Kidney (tissue), 14 donors: Measurements from ENCODE around the gene RAMACL. TPM values are rescaled to one million over a fixed set of nuclear protein-coding genes. Genes with fewer than 3 reads are reported as not detected.

ENCODE experiments used
- DNase-seq, 5 donors: peaks; one replicate each; pipeline ENCODE4 v3.0.0-alpha.2; 2013 to 2020
- FAIRE-seq: peaks from 2 replicates; lab custom pipeline; 2012; peaks lifted over from hg19 to GRCh38; lab: Jason Lieb, UNC
- H3K27ac ChIP-seq, 2 donors: one replicate each; pipeline ENCODE4 v1.7.0; 2013; ENCODE audit warnings: low read depth in 2 of 2, low read length in 2 of 2, inconsistent platforms in 1 of 2
- H3K27me3 ChIP-seq: one replicate; pipeline ENCODE4 v1.7.1; 2013; ENCODE audit warnings: low read length, inconsistent platforms; ENCODE audit not compliant: control insufficient read depth, insufficient read depth
- H3K36me3 ChIP-seq, 3 donors: one replicate each; pipeline versions ENCODE4 v1.7.0 to v1.7.1; 2013; ENCODE audit warnings: low read length in 3 of 3, control low read depth in 1 of 3, inconsistent platforms in 1 of 3; ENCODE audit not compliant: insufficient read depth in 3 of 3, control insufficient read depth in 2 of 3
- H3K4me1 ChIP-seq, 3 donors: one replicate each; pipeline versions ENCODE4 v1.7.0 to v1.7.1; 2013; ENCODE audit warnings: low read length in 3 of 3, inconsistent platforms in 1 of 3, low read depth in 1 of 3; ENCODE audit not compliant: control insufficient read depth in 2 of 3, insufficient read depth in 2 of 3
- H3K4me3 ChIP-seq, 3 donors: one replicate each; pipeline versions ENCODE4 v1.7.0 to v1.8.1; 2013; ENCODE audit warnings: low read length in 3 of 3, control low read depth in 1 of 3, inconsistent platforms in 1 of 3
- H3K9ac ChIP-seq, 3 donors: one replicate each; pipeline versions ENCODE4 v1.7.0 to v1.7.1; 2013; ENCODE audit warnings: low read length in 3 of 3, control low read depth in 1 of 3, inconsistent platforms in 1 of 3
- H3K9me3 ChIP-seq, 3 donors: one replicate each; pipeline versions ENCODE4 v1.7.0 to v1.7.1; 2013; ENCODE audit warnings: low read length in 3 of 3, control low read depth in 1 of 3, inconsistent platforms in 1 of 3; ENCODE audit not compliant: control insufficient read depth in 2 of 3, insufficient read depth in 1 of 3
- intact Hi-C: fragments of 100-400 bp; cut with DNase I; formaldehyde crosslinking; loops from one replicate; pipeline ENCODE4 v1.11.1; 2022
- polyA plus RNA-seq: library from polyadenylated mRNA; stranded (reverse); fragments of 350-450 nt; fragmentation: Illumina TruSeq; extraction: RNeasy Lipid Tissue Mini Kit (QIAGEN cat#74804); gene quantifications from one replicate; pipeline ENCODE4 v1.2.3, GENCODE V29; 2014; ENCODE audit warnings: low read depth, low replicate concordance; ENCODE audit not compliant: insufficient read depth
- total RNA-seq: library from RNA; stranded (reverse); fragmentation: NEBNext Ultra II Directional; extraction: Animal tissue kit (Norgen Biotek cat#: 25700); gene quantifications from one replicate; pipeline ENCODE4 v1.2.1, GENCODE V29; 2021
- TF ChIP-seq, protein P1 (sequence below): IDR thresholded peaks from 3 replicates; pipeline ENCODE4 v1.5.1; 2012; ENCODE audit warnings: mild to moderate bottlenecking, moderate library complexity, borderline replicate concordance; ENCODE audit not compliant: insufficient read depth; ENCODE audit errors: extremely low read depth
- donor health status: control.
- donor health status: control.
- donor health status: control.
- donor health status: control.
- donor health status: control.
- donor health status: DM: yes; HTN: yes; CAD: no.
- donor health status: Normal renal cell carcinoma (clear cell type).

RAMACL gene
- total and polyA plus RNA-seq, 2 donors from 2014 or later: 1.9 TPM; not detected in 1

DNA sequence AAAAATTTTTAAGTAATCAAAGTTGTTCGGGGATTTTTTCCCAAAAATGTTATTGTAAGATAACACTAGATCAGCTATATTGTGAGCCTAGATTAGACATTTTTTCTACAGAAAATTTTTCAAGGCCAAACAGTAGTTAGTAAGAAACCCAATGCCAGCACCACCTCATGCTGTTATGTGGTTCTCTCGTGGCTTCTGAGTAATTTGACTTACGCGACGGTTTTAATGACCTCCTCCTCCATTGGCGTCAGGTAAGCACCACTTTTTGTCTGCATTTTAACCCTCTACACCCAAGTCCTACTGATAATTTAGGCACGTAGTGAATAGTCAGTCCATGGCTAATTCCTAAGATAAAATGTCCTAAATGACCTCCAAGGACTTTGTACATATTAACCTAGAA lies 30.9 kb upstream of the RAMACL start:
- Histone ChIP-seq H3K27me3 (no peaks in the 10 kb centered on the region), H3K9ac (no peak overlapping the region), H3K4me1 (peaks cover 7 to 25% (median 19%) of the 10 kb centered on the region in 3 donors), H3K27ac (no peak overlapping the region), H3K36me3 (peaks cover 0 to 7% (median 0%) of the 10 kb centered on the region in 3 donors), H3K4me3 (no peak overlapping the region), H3K9me3 (no peaks in the 10 kb centered on the region)
- TF ChIP-seq, protein P1, sequence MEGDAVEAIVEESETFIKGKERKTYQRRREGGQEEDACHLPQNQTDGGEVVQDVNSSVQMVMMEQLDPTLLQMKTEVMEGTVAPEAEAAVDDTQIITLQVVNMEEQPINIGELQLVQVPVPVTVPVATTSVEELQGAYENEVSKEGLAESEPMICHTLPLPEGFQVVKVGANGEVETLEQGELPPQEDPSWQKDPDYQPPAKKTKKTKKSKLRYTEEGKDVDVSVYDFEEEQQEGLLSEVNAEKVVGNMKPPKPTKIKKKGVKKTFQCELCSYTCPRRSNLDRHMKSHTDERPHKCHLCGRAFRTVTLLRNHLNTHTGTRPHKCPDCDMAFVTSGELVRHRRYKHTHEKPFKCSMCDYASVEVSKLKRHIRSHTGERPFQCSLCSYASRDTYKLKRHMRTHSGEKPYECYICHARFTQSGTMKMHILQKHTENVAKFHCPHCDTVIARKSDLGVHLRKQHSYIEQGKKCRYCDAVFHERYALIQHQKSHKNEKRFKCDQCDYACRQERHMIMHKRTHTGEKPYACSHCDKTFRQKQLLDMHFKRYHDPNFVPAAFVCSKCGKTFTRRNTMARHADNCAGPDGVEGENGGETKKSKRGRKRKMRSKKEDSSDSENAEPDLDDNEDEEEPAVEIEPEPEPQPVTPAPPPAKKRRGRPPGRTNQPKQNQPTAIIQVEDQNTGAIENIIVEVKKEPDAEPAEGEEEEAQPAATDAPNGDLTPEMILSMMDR: no peak
- intact Hi-C loops: no loop called here
- peak; percentile 32 for FAIRE-seq
- DNase-seq: no peak

GRCh38 chr6:166616261-166617238 lies 30.1 kb upstream of the RAMACL start:
- TF ChIP-seq, protein P1: no peak
- Histone ChIP-seq H3K4me3 (no peak overlapping the region), H3K36me3 (peaks cover 0 to 7% (median 0%) of the 10 kb centered on the region in 3 donors), H3K27me3 (no peaks in the 10 kb centered on the region), H3K4me1 (peaks cover 7 to 25% (median 19%) of the 10 kb centered on the region in 3 donors), H3K9ac (no peak overlapping the region), H3K27ac (no peak overlapping the region), H3K9me3 (no peaks in the 10 kb centered on the region)
- FAIRE-seq (no peak), DNase-seq (peak in 3 of 5 donors; percentile 24 to 59 (median 39))
- intact Hi-C loops: no loop called here

DNA sequence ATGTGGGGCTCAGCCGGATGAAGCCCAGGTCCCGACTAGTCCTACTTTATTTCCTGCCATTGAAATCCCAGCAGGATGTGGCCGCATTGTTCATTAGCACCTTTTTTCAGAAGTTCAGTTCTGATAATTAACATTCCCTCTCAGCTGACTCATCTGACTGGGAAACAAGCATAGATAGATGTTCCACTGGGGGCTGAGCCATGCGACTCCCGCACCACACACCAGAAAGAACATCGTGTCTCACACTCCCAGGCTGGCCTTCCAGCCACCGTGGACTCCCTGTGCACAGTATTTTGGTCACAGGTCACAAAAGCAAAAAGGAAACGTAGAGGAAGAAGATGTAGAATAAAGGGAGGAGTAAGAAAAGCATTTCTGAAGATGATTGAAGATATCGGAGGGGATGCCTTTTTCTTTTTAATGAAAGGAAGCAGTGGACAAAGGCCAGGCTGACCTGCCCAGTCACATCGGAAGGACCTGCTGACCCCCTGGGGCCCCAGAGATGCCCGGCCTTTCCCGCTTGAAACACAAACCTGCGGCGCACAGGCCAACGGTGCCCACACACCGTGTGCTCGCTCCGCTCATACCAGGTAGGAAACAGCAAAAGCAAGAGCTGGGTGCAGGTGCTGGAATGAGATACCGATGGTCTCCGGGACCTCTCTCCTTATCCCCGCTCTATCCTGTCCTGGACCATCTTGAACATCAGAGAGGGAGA lies 28.7 kb upstream of the RAMACL start:
- intact Hi-C loops: no loop called here
- peaks cover 4 to 18% (median 18%) of the 10 kb centered on the region in 3 donors for H3K4me1 ChIP-seq
- H3K36me3 ChIP-seq: peaks cover 0 to 7% (median 0%) of the 10 kb centered on the region in 3 donors
- FAIRE-seq (no peak), DNase-seq (peak in 1 of 5 donors; percentile 73)
- H3K9me3 ChIP-seq: no peaks in the 10 kb centered on the region
- peak overlapping the region in 1 of 2 donors; percentile 32 for H3K27ac ChIP-seq
- TF ChIP-seq, protein P1: no peak
- no peak overlapping the region for H3K9ac ChIP-seq
- H3K4me3 ChIP-seq: no peak overlapping the region
- no peaks in the 10 kb centered on the region for H3K27me3 ChIP-seq
